ENCODE data around the gene KRTAP4-6.

- TF ChIP-seq, protein P1, sequence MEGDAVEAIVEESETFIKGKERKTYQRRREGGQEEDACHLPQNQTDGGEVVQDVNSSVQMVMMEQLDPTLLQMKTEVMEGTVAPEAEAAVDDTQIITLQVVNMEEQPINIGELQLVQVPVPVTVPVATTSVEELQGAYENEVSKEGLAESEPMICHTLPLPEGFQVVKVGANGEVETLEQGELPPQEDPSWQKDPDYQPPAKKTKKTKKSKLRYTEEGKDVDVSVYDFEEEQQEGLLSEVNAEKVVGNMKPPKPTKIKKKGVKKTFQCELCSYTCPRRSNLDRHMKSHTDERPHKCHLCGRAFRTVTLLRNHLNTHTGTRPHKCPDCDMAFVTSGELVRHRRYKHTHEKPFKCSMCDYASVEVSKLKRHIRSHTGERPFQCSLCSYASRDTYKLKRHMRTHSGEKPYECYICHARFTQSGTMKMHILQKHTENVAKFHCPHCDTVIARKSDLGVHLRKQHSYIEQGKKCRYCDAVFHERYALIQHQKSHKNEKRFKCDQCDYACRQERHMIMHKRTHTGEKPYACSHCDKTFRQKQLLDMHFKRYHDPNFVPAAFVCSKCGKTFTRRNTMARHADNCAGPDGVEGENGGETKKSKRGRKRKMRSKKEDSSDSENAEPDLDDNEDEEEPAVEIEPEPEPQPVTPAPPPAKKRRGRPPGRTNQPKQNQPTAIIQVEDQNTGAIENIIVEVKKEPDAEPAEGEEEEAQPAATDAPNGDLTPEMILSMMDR (IDR thresholded peaks at IDR 0.05): no peak
- TF ChIP-seq POLR2A (IDR thresholded peaks at IDR 0.05): no peak
Observed at GRCh38 chr17:41103896-41104295, 36.4 kb downstream of the KRTAP4-6 start.
